Natural killer cell (primary cell): ENCODE data around the gene ITCH. TPM values are rescaled to one million over a fixed set of nuclear protein-coding genes. Genes with fewer than 3 reads are reported as not detected.

Experiments used
- ATAC-seq, 3 donors: fragments of 150-1000 bp in 2 of 3; fragments of 200-7000 bp in 1 of 3; cut with Tn5 transposase; 1 replicate in 1 of 3; 2 replicates in 2 of 3; pipeline ENCODE4 v1.10.0; 2021; ENCODE audit warnings: mild to moderate bottlenecking in 2 of 3, moderate library complexity in 2 of 3
- DNase-seq, 2 donors: peaks; one replicate each; pipeline versions ENCODE4 v3.0.0 to v3.0.0-alpha.2; 2013 to 2021; ENCODE audit warnings: mixed read lengths in 1 of 2
- H3K27ac ChIP-seq: one replicate; pipeline ENCODE4 v1.5.1; 2013; ENCODE audit warnings: mild to moderate bottlenecking, low read length
- H3K27me3 ChIP-seq: one replicate; pipeline ENCODE4 v1.6.1; 2013; ENCODE audit warnings: low read length; ENCODE audit not compliant: control insufficient read depth, insufficient read depth
- H3K36me3 ChIP-seq: one replicate; pipeline ENCODE4 v1.6.1; 2013; ENCODE audit warnings: low read length; ENCODE audit not compliant: control insufficient read depth, insufficient read depth
- H3K4me1 ChIP-seq: one replicate; pipeline ENCODE4 v1.6.1; 2013; ENCODE audit warnings: low read length; ENCODE audit not compliant: control insufficient read depth, insufficient read depth
- H3K4me3 ChIP-seq: one replicate; pipeline ENCODE4 v1.5.1; 2013; ENCODE audit warnings: low read length
- H3K9me3 ChIP-seq: one replicate; pipeline ENCODE4 v1.6.1; 2013; ENCODE audit warnings: low read length; ENCODE audit not compliant: control insufficient read depth, insufficient read depth
- H3K27ac Mint-ChIP-seq, 2 donors: one replicate each; pipeline ENCODE4 v1.8.0; 2022; ENCODE audit warnings: mild to moderate bottlenecking in 2 of 2, mixed read lengths in 2 of 2, moderate library complexity in 1 of 2
- H3K27me3 Mint-ChIP-seq, 2 donors: one replicate each; pipeline ENCODE4 v1.8.0; 2022; ENCODE audit warnings: low read depth in 2 of 2, mixed read lengths in 2 of 2
- H3K36me3 Mint-ChIP-seq: one replicate; pipeline ENCODE4 v1.8.0; 2022; ENCODE audit warnings: mixed read lengths
- H3K4me1 Mint-ChIP-seq, 2 donors: one replicate each; pipeline ENCODE4 v1.8.0; 2022; ENCODE audit warnings: mixed read lengths in 2 of 2
- H3K4me3 Mint-ChIP-seq: one replicate; pipeline ENCODE4 v1.8.0; 2022; ENCODE audit warnings: mild to moderate bottlenecking, moderate library complexity, mixed read lengths
- H3K9me3 Mint-ChIP-seq, 2 donors: one replicate each; pipeline ENCODE4 v1.8.0; 2022; ENCODE audit warnings: mixed read lengths in 2 of 2
- WGBS: methylation state at CpG from one replicate; pipeline ENCODE4 v1.1.7; 2013; ENCODE audit warnings: missing lambda C conversion rate; ENCODE audit not compliant: insufficient coverage; 5-methylcytosine and 5-hydroxymethylcytosine counted together
- intact Hi-C: fragments of 100-400 bp; cut with micrococcal nuclease; formaldehyde crosslinking; loops from one replicate; pipeline ENCODE4 v1.14.2; 2022
- total RNA-seq, 4 donors: library from RNA; stranded (reverse); fragments of 120-200 nt in 1 of 4; gene quantifications; one replicate each; pipeline versions ENCODE4 v1.2.3 to v1.2.4, GENCODE V29; 2013 to 2022
- TF ChIP-seq, protein P1 (sequence below): fragments of 200-600 bp; IDR thresholded peaks from one replicate; pipeline ENCODE4 v1.8.0; 2022; ENCODE audit warnings: antibody characterized with exemption

ITCH gene
- total RNA-seq, 3 donors from 2014 or later (not counting 1 experiment from before 2014, with no cell fraction given) = 157 to 182 (median 163) TPM

DNA sequence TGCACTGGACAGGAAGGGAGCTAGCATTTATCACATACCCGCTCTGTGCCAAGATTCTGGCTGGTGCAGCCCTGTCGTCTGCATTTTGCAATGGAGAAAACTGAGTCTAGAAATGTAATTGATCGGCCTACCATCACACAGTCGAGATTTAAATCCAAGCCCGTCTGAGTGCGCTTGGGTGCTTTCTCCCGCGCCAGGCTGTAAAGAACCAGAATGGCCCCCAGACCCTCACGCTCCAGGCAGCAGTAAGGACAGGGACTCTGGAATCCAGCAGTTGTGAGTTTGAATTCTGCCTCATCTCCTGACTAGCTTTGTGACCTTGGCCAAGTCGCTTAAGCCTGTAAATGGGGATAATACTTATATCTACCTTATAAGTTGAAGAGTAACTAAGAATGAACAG is 163.9 kb downstream of the ITCH start:
- peaks cover 29% of the 10 kb centered on the region for H3K4me1 ChIP-seq
- peaks cover 47 to 55% of the 10 kb centered on the region in 2 donors for H3K4me1 Mint-ChIP-seq
- no peaks in the 10 kb centered on the region for H3K27me3 ChIP-seq
- DNase-seq = no peak
- H3K9me3 Mint-ChIP-seq = no peaks in the 10 kb centered on the region
- no peak for ATAC-seq
- WGBS = 98% methylated on average over 10 of the region's 10 CpGs
- no peak overlapping the region for H3K27ac Mint-ChIP-seq
- H3K4me3 ChIP-seq = no peak overlapping the region
- peaks cover 52% of the 10 kb centered on the region for H3K36me3 ChIP-seq
- no peaks in the 10 kb centered on the region for H3K36me3 Mint-ChIP-seq
- TF ChIP-seq, protein P1, sequence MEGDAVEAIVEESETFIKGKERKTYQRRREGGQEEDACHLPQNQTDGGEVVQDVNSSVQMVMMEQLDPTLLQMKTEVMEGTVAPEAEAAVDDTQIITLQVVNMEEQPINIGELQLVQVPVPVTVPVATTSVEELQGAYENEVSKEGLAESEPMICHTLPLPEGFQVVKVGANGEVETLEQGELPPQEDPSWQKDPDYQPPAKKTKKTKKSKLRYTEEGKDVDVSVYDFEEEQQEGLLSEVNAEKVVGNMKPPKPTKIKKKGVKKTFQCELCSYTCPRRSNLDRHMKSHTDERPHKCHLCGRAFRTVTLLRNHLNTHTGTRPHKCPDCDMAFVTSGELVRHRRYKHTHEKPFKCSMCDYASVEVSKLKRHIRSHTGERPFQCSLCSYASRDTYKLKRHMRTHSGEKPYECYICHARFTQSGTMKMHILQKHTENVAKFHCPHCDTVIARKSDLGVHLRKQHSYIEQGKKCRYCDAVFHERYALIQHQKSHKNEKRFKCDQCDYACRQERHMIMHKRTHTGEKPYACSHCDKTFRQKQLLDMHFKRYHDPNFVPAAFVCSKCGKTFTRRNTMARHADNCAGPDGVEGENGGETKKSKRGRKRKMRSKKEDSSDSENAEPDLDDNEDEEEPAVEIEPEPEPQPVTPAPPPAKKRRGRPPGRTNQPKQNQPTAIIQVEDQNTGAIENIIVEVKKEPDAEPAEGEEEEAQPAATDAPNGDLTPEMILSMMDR = no peak
- H3K27ac ChIP-seq = no peak overlapping the region
- H3K27me3 Mint-ChIP-seq = no peaks in the 10 kb centered on the region
- no peaks in the 10 kb centered on the region for H3K9me3 ChIP-seq
- intact Hi-C loops = no loop called here
- no peak overlapping the region for H3K4me3 Mint-ChIP-seq

DNA sequence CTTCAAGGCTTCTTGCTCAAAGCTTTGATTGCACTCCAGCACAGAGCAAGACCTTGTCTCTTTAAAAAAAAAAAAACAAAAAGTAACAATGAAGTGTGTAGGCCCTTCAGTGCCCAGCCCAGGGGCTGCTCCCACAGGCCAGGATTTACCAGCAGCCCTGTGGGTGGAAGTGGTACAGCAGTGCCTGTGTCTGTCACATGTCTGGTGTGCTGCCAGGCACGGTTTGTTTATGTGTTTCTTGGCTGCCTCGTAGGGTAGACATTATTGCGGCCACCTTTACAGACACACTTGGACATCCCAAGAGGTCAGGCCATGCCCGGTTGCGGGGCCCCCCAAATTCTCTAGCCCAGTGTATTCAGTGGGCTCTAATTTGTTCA is 165.8 kb downstream of the ITCH start:
- no peak for DNase-seq
- WGBS = 75% methylated on average over 5 of the region's 5 CpGs
- Mint-ChIP-seq H3K4me3 (peak overlapping the region; percentile 56), H3K27me3 (no peaks in the 10 kb centered on the region), H3K4me1 (peaks cover 35 to 37% of the 10 kb centered on the region in 2 donors), H3K27ac (peak overlapping the region; percentile 75 to 82), H3K9me3 (no peaks in the 10 kb centered on the region), H3K36me3 (no peaks in the 10 kb centered on the region)
- intact Hi-C loops = no loop called here
- no peaks in the 10 kb centered on the region for H3K9me3 ChIP-seq
- no peak overlapping the region for H3K27ac ChIP-seq
- peak; percentile 64 to 72 (median 65) for ATAC-seq
- H3K4me3 ChIP-seq = no peak overlapping the region
- H3K36me3 ChIP-seq = peaks cover 59% of the 10 kb centered on the region
- H3K27me3 ChIP-seq = no peaks in the 10 kb centered on the region
- TF ChIP-seq, protein P1 = no peak
- H3K4me1 ChIP-seq = peaks cover 21% of the 10 kb centered on the region

DNA sequence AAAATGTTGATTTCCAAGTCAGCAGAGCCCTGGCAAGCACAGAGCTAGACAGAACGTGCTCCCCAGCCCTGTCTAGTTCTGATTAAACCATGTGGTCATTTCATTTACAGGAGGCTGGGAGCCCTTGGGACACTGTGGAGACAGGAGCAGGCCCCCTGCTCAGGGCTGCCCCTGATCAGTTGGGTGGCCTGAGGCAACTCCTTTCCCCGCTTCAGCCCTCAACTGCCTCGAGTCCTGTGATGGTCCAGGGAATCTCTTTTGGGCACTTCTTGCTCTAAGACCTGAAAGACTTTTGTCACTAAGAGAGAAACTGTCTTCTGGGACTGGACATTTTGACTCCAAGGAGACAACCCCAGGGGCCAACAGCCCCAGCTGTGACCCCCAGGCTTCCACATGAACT is 166.7 kb downstream of the ITCH start:
- H3K27ac ChIP-seq = no peak overlapping the region
- intact Hi-C loops = loop anchor here (10.0 kb wide), 1 partner anchor 175 kb away; the partner anchor contains the start of gene TP53INP2
- TF ChIP-seq, protein P1 = no peak
- ATAC-seq (no peak), DNase-seq (no peak)
- H3K36me3 ChIP-seq = peaks cover 66% of the 10 kb centered on the region
- peaks cover 21% of the 10 kb centered on the region for H3K4me1 ChIP-seq
- whole genome bisulfite sequencing = 96% methylated on average over 3 of the region's 3 CpGs
- Mint-ChIP-seq H3K4me3 (peak overlapping the region; percentile 73), H3K4me1 (peaks cover 35 to 37% of the 10 kb centered on the region in 2 donors), H3K27ac (peak overlapping the region; percentile 75 to 82), H3K27me3 (no peaks in the 10 kb centered on the region), H3K36me3 (no peaks in the 10 kb centered on the region), H3K9me3 (no peaks in the 10 kb centered on the region)
- H3K27me3 ChIP-seq = no peaks in the 10 kb centered on the region
- H3K4me3 ChIP-seq = no peak overlapping the region
- H3K9me3 ChIP-seq = no peaks in the 10 kb centered on the region

DNA sequence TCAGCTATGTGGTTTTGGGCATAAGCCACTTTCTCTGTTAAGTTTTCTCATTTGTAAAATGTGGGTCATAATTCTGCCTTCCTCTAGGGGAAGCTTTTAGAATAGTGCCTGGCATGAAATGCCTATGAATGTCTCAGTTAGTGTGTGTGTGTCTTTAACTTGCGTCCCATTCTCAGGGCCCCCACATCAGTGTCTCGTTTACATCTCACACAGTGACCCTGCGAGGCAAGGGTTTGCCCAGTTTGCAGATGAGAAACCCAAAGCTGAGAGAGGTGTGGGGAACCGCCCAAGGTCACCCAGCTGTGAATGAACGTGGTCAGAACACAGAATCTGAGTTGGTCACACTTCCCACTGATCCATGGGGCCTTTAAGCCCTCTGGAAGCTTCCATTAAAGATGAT is 167.3 kb downstream of the ITCH start:
- TF ChIP-seq, protein P1 = no peak
- Histone ChIP-seq H3K36me3 (peaks cover 67% of the 10 kb centered on the region), H3K9me3 (no peaks in the 10 kb centered on the region), H3K27ac (no peak overlapping the region), H3K4me3 (no peak overlapping the region), H3K27me3 (no peaks in the 10 kb centered on the region), H3K4me1 (peaks cover 21% of the 10 kb centered on the region)
- Mint-ChIP-seq H3K27ac (peak overlapping the region; percentile 75 to 82), H3K27me3 (no peaks in the 10 kb centered on the region), H3K4me1 (peaks cover 32 to 34% of the 10 kb centered on the region in 2 donors), H3K9me3 (no peaks in the 10 kb centered on the region), H3K4me3 (peak overlapping the region; percentile 73), H3K36me3 (no peaks in the 10 kb centered on the region)
- intact Hi-C loops = loop anchor here (10.0 kb wide), 1 partner anchor 174 kb away; the partner anchor contains the start of gene TP53INP2
- WGBS = 39% methylated on average over 5 of the region's 5 CpGs
- ATAC-seq (peak; percentile 56 to 82 (median 75)), DNase-seq (no peak)
